SK-N-DZ (cell line): ENCODE measurements around the gene TTC34. TPM values are rescaled to one million over a fixed set of nuclear protein-coding genes. Genes with fewer than 3 reads are reported as not detected.

ENCODE experiments used
- DNase-seq: peaks from one replicate; pipeline ENCODE4 v3.0.0-alpha.2; 2015; ENCODE audit warnings: low spot score
- polyA plus RNA-seq, 2 experiments: library from polyadenylated mRNA; depleted of rRNA; stranded (reverse); fragments of >200 nt; gene quantifications; 2 replicates each; pipeline ENCODE4 v1.2.3, GENCODE V29; 2014

The TTC34 gene
- 0.01 and 0.15 TPM in 2 replicates for polyA plus RNA-seq (2014; cell fraction: cytosol; rRNA removed)
- 0.13 and 0.79 TPM in 2 replicates for polyA plus RNA-seq (2014; cell fraction: nucleus; rRNA removed)

DNA sequence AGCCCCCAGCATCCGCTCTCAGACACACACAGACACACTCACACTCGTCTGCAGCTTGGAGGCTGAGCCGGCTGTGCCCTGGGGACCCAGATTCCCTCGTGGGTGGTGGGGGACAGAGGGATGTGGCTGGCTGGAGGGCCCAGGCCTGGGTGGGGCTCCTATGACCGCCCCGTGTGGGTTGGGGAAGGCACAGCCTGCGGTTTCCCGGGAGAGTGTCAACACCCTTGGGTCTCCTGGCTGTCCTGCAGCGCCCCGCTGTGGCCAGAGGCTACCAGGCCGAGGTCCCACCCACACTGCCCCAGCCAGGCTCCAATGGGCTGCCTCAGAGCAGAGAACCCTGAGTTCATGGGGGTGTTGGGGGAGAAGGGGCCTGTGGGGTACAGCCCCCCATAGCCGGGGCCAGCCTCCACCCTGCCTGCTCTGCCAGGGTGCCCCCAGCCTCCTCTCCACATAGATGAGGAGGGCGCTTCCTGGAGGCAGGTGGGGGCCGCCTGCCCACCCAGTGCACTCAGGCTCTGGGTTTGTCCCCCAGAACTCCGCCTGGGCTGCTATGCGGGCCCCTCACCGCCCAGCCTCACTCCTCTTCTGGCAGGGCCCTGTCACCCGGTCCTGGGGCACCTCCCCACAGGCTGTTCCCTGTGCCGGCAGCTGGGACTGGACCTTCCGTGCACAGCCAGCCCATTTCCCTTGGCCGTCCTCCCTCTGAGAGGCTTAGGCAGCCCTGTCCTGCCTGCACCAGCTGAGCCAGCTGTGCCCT is at the start of gene TTC34:
TTC34 (minus strand) TSS at position 159 of the 757 bp plus-strand sequence. CDS start 866 bp downstream, outside the sequence.
- DNase-seq = no peak

DNA sequence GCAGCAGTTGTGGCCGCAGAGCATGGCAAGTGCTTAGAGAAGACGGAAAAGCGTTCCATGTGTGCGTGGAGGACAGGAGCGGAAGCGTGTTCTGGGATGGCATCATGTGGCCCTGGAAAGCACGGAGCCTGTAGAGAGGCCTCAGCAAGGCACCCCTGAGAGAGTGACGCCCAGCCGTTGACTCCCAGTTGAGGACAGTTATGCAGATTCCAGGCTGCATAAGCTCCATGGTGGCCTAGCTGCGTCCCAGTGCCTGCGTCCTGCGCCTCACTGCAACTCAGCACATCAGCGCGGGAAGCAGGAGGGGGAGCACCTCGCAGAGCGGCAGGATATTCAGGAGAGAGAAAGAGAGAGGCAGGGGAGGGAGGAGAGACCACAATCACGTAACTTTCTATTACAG is 49.0 kb upstream of the TTC34 start:
- no peak for DNase-seq

- DNase-seq = no peak
Observed at GRCh38 chr1:2848006-2848670, 46.6 kb upstream of the TTC34 start.

- no peak for DNase-seq
Observed at GRCh38 chr1:2847086-2847985, 45.8 kb upstream of the TTC34 start.

GRCh38 chr1:2845869-2846268 is 44.4 kb upstream of the TTC34 start:
- DNase-seq = no peak

DNA sequence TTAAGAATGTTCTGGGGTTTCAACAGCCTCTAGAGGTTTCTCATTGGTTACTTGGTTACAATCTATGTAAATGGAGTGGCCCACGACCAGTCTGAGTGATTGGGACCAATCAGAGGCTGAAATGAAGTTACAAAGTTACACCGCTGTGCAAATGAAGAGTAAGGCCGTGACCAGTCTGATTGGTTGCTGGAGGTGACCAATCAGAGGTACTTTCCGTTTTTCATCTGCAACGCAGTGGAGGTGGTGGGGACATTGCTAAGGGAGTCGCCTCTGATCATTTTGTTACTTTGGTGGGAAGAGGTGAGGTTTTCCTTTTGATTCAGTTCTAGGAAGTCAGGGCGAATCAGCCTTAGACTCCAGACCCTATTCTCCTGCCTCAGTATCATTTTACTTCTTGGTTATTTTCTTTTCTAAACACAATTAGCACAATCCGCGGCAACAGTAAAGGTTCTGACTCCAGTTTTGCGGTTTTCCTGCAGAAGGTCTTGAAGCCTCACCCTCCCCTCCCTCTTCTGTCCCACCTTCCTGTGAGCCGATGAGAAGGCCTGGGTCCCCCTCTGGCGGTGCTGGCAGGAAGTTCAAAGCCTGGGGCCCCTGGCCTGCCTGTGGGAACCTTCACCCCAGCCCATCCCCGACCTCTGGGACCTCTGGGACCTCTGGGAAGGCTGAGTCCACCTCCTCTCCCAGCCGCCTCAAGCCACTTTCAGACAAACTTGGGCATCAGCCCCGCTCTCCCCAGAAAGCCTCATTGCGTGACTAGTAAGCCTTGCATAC is 38.7 kb upstream of the TTC34 start:
- no peak for DNase-seq

GRCh38 chr1:2837823-2838222 is 36.3 kb upstream of the TTC34 start:
- DNase-seq = no peak

DNA sequence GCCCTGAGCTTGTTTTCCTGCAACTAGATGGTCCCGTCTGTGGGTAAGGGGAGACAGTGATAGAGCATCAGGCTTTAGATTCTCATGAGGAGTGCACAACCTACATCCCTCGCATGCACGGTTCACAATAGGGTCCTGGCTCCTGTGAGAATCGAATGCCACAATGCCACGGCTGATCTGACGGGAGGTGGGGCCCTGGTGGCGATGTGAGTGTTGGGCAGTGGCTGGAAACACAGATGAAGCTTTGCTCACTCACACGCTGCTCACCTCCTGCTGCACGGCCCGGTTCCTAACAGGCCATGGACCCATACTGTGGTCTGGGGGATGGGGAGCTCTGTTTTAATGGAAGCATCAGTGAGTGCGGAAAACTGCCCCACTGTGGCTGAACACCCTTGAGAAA is 35.8 kb upstream of the TTC34 start:
- DNase-seq = no peak

DNA sequence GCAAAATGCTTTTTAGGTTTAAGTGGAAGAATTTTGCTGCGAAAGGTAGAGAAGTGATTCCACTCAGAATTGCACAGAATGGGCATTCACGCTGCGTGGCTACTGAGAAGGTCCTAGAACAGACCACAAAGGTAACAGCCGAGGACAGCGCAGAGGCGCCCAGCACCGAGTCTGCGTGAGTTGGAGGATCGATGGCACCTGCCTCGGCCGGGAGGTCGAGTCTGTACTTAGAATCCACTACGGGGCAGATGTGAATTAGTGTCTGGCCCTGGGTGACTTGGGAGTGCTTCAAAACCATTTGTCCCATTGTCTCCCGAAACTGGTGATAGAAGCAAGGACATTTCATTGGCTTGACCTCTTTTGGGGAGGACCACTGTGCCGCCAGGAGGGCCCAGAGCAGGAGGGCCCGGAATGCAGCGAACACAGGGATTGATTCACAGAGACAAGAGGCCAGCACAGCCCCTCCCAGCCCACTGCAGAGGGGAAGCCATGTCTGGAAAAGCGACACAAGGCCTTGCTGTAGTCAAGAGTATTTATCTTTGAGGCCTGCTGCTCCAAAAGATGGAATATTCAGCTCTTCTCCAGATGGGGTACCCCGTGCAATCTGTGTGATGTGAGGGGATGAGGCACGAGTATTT is 35.0 kb upstream of the TTC34 start:
- no peak for DNase-seq

- no peak for DNase-seq
Observed at GRCh38 chr1:2835650-2836159, 34.2 kb upstream of the TTC34 start.

DNA sequence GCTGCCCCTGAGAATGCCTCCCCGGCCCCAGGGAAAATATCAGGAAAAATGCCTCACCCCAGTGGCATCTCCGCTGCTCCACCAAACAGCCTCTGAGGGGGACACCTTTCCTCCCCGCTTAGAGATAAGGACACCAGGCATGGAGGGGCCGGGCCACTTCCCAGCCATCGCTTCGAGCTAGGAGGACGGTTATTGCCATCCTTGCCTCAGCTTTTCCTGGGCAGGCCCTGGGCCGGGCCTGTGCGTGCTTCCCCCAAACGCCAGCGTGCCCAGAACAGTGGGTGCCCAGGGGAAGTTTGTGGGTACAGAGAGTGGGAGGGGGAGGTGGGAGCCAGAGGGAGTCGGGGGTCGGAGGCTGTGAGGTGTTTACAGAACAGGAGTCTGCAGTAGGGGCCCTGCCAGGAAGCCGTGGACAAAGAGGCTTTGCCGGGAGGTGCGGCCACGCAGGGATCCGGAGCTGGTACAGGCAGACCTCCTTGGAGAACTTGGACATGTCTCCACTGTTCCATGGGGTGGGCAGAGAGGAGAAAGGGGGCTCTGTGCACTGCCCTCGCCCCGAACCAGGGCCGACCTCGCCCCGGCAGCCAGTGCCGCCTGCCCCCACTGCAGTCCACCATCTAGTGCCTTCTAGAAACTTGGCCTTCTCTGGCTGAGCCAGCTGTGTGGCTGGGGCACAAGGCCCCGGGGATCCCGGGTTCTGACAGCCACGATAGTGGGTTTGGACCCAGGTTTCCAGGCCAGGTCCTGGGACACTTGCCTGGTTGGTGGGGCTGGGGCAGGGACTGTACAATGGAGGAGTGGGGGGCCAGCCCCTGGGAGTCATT is 33.5 kb upstream of the TTC34 start:
- DNase-seq = no peak

DNA sequence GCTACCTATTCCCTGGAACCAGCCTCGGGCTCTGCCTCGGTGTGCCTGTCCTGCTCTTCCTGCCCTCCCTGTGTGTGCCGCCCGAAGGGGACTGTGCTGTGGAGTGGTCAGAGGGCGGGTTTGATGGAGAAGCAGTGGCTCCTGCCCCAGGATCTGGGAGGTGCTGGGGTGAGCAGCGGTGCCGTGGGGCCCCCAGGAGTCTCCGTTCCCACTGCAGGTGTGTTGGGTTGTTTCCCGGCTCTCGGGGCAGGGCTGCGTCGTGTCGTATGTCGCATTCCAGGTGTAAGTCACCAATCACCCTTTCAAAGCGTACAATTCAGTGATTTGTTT is 32.6 kb upstream of the TTC34 start:
- no peak for DNase-seq

DNA sequence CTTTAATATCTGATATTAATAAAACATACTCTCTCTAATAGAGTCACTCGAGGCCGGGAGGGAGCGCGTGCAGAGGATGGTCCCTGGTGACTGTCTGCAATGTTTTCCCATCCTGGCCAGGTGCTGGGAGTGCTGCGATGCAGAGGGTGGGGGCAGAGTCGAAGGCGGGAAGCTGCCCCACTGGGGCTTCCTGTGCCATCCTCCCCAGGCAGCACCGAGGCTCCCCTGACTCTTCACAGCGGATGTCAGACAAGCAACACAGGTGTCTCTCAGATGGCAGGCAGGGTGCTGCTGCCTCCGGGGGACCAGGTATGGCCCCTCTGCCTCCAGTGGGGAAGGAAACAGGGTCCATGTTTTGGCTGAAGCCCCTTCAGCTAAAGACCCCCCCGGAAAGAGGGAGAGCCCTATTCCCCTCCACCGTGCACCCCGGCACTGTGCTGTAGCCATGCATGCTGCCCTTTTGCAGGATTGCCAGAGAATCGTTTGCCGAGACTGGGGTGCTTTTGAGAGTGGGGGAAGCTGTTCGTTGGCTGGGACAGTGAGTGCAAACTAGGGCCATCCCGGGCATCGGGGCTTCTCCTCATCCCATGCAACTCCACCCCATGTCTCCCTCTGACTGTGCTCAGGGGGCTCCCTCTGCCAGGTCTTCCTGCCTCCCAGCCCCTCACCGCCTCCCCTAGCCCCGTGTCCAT is 32.1 kb upstream of the TTC34 start:
- no peak for DNase-seq

GRCh38 chr1:2832506-2833453 is 31.3 kb upstream of the TTC34 start:
- no peak for DNase-seq

GRCh38 chr1:2831596-2832212 is 30.2 kb upstream of the TTC34 start:
- DNase-seq = no peak

- DNase-seq = no peak
Observed at GRCh38 chr1:2830761-2831425, 29.4 kb upstream of the TTC34 start.
